GM19043 (cell line): ENCODE results near the gene HTRA2.
A peak's percentile ranks its signal among the peaks of the same experiment; 100 is the strongest.
"Not testable (repeated sequence)": the region's sequence is repeated elsewhere in the genome, so short reads cannot be mapped to it uniquely, and the experiment has no call there.

Experiments used
- ATAC-seq: cut with Tn5 transposase; IDR thresholded peaks from one replicate; pipeline ENCODE4 v1.9.1; 2021; ENCODE audit warnings: low read depth; ENCODE audit not compliant: unreplicated experiment

HTRA2 gene

DNA sequence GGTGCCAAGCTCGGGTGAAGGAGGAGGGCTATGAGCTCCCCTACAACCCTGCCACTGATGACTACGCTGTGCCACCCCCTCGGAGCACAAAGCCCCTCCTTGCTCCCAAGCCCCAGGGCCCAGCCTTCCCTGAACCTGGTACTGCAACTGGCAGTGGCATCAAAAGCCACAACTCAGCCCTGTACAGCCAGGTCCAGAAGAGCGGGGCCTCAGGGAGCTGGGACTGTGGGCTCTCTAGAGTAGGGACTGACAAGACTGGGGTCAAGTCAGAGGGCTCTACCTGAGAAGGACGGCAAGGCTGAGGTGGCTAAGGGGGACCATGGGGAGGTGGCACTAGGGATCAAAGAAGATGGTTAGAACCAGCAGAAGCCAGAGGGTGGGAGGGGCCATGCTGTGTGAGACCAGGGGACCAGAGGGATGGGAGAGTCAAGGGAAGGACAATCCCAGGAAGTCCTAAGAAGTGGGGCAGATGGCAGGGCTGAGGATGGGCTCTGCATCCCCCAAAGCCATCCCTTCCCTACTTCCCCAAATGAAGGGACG lies 27.2 kb downstream of the HTRA2 start:
- ATAC-seq: no peak

DNA sequence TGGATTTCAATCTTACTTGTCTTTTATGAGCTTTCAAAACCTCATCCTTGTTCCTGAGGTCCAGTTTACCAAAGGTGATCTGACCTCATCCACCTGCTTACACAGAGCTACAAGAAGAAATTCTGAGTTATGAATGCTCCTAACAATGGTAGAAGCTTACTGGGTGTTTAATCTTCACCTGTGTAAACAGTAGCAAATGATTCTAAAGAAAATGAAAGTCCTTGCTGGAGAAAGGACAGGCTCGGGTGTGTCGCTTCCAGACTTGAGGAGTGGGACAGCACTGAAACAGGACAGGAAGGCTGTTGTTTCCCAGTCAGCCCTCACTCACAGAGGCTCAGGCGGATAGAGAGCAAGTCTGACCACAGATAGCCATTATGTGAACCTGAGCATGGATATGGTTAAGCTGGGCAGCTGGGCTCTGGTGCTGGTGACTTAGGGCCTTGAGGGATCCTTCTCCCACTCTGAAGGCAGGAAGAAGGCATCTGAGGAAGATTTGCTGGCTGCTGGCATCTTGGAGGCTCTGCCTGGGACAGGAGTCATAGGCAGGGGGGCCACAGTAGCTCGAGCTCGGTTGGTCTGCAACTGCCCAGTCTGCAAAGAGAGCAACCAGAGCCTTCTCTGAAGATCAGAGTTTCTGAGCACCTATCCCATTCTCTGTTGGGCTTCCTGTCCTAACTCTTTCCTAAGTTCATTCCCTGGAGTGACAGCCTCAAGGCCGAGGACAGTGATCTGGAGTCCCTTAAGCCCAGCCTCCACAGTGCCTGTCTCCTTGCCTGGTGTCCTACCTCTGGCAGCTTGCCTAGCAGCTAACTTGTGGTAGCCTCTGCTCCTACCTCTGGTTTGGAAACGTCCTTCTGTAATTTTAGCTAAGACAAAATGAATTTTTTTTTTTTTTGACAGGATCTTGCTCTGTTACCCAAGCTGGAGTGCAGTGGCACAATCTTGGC lies 28.8 kb downstream of the HTRA2 start:
- no peak for ATAC-seq

DNA sequence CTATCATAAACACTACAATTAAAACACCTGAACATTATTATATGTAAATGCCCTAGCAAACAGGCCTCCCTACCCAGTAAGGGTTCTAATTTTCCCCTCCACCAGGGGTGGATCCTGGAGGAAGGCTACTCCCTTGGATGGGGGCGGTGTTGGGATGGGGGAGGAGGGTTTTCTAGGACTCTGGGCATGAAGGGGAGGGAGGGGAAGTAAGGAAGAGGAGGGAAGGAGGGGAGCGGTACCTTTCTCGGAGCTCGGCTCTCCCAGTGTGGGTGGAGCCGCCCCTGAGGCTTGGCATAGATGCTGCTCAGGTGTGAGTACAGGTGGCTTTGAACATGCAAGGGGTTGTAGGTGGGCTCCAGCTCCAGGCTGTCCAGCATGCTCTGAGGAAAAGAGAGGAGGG lies 30.2 kb downstream of the HTRA2 start:
- ATAC-seq: no peak

DNA sequence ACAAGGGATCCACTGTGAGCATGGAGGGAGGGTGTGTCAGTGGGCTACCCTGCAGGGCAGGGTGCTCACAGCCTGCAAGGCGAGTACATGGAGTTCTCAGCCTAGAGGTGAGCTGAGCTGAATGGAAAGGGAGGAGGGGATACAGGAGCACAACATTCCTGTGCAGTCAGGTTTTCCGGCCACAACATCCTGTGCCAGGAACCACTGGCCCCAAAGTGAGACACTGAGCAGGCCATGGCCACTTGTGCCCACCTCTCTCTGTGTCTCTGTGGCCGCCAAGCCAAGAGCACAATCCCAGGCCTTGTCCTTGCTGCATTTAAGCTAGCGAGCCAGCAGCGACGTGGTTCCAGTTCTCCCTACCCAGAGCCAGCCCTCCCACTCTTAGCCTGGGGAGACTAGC lies 30.9 kb downstream of the HTRA2 start:
- ATAC-seq: no peak

DNA sequence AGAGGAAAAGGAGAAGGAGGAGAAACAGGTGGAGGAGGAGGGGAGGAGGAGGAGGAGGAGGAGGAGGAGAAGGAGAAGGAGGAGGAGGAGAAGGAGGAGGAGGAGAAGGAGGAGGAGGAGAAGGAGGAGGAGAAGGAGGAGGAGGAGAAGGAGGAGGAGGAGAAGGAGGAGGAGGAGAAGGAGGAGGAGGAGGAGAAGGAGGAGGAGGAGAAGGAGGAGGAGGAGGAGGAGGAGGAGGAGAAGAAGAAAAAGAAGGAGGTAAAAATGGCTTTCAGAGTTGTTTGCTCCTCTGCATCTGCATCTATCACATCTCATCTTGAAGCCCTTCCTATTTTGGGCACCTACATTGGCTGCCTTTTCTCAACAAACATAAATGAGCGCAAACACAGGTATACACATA lies 31.3 kb downstream of the HTRA2 start:
- ATAC-seq: not testable (repeated sequence)

DNA sequence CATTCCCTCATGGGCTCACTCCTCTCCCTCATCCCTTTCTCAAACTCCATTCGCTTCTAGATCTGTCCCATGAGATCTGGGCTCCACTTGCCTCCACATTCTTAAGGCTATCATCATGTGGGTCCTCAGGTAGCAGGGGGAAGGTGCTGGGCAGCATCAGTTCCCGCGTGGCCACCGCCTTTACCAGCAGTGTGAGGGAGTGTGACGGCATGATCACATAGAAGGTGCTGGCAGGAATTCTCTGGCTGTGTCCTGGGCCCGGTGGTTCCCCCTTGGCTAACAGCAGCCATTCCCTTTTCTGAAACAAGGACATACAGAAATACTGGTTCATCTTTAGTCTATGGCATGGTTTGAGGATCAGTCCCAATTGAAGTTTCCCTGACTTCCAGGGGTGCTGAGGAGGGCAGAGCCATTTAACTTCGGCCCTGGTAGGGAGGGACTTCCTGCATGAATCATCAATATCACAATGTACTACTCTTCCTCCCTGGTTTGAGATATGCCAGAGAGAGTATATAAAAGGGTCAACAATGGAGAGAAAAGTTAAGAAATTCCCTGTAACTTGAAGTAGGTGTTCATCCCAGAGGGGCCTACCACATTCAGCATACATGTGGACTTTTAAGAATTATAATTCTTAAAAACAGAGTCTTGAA lies 32.5 kb downstream of the HTRA2 start:
- no peak for ATAC-seq

DNA sequence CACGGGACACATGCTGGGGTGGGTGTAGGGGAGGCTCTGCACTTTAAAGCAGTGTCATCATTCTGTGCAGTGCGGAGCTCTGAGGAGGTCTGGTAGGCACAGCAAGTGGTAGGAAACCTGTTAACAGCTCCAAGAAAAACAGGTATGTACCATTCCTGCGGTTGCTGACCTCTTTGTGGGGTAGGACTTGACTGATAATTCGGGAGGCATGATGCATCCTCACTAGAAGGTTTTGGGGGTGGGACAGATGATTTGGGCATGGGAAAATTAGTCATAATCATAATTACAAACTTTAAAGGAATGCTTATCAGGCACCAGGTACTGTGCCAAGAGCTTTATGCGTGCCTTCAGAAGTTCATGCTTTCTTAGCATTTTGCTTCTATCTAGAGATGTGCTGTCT lies 34.5 kb downstream of the HTRA2 start:
- ATAC-seq: no peak

DNA sequence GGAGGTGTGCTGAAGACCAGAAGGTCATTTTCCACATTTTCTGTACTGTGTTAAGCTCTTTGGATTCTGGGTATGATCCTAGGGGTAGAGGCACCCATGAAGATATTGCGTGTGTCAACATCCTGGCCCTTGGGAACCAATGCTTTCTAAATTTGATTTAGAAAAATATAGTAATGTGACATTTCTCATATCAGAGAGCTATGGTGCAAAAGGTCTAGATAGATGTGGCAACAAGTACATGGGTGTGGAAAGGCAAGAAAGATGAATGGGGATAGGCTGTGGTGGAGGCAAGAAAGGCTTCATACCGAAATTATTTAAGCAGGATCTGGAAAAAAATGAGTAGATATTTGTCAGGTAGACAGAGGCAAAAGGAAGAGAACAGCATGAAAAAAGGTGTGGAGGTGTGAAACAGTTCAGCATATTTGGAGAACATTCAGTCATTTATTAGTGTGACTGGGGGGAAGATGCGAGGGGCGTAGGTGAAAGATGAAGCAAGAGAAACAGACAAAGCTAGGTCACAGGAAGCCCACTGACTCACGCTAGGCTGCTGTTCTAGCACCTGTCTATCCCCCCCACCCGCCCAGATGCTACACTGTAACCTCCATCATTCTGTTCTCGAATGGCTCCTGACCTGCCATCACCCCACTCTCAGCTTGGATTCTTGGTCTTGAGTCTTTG lies 36.5 kb downstream of the HTRA2 start:
- no peak for ATAC-seq

DNA sequence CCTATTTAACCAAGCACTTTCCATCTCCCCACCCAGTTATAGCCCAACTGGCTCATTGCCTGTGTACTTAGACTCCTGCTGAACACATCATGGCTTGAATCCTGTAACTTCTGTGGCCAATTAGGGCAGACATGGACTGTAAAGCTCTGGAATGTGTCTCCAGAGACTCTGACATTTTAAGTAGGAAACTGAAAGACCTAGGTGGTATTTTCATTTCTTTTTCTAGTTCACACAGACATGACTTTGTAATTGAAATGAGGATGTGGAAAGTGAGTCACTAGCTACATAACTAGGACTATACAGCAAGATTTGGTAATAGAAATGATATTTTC lies 37.0 kb downstream of the HTRA2 start:
- ATAC-seq: no peak

DNA sequence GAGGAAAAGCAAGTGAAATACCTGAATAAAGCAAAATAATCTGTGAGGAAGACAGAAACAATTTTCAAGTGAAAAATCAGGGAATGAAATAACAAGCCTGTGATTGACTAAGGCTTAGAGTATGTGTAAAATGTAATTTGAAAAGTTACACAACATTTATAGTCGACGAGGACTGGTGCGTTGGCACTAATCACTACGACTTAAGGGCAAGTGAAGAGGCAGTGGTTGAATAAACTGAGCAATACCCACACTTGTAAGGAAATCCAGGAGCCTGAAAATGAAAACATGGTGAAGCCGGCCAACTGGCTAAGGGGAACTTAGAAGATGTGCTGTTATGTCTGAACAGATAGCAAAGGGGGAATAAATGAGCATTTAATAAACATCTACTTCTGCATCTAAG lies 38.1 kb downstream of the HTRA2 start:
- ATAC-seq: no peak

DNA sequence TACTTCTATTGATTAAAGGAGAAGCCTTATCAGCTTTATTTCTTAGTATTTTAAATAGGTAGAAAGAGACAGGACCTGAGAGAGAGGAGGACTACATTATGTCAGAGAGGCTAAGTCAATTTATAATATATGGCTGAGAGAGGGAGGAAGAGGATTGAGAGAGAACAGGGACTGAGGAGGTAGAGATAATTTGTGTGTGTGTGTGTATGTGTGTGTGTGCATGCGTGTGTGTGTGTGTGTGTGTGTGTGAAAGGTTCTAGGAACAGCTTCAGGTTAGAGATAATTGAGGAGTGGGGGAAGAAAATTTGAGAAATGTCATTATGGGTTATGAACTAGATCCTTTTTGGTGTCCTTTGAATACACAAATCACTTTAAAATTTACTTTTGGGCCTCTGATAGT lies 40.0 kb downstream of the HTRA2 start:
- ATAC-seq: no peak

DNA sequence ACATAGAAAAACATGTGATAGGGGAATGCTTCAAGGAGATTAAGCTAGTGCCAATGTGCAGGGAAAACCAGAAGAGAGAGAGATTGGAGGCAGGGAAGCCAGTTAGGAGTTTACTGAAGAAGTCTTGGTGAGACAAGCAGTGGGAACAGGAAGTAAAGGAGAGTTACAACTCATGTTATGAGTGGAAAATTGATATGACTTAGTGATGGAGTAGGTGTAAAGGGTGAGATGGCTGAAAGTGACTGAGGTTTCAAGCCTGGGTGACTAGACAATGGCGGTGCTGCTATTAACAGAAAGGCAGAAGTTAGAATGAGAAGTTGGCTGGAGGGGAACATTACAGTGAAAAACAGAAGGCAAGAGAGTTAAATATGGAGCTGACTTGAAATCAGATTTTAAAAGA lies 41.3 kb downstream of the HTRA2 start:
- ATAC-seq: peak; percentile 58

DNA sequence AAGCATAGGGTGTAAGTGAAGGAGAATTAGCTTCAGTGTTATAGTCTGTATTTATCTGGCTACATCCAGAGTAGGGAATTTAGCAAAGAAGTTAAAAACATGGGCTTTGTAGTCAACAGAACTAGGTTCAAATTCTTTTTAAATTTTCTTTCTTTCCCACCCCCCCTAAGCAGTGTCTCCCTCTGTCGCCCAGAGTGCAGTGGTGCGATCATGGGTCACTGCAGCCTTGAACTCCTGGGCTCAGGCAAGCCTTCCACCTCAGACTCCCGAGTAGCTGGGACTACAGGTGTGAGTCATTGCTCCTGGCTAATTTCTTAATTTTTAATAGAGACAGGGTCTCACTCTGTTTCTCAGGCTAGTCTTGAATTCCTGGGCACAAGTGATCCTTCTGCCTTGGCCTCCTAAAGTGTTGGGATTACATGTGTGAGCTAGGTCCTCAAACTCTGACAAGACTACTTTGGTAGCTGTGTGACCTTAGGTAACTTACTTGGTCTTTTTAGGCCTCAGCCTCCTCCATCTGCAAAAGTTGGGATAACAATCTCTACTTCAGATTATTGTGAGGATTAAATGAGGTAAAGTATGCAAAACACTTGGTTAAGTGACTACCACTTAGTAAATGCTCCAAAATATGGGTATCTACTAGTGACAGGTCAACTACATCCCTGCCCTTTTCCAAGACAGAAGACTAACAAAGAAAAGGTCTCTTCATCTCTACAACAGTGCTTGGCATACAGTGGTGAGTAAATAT lies 42.6 kb downstream of the HTRA2 start:
- no peak for ATAC-seq

DNA sequence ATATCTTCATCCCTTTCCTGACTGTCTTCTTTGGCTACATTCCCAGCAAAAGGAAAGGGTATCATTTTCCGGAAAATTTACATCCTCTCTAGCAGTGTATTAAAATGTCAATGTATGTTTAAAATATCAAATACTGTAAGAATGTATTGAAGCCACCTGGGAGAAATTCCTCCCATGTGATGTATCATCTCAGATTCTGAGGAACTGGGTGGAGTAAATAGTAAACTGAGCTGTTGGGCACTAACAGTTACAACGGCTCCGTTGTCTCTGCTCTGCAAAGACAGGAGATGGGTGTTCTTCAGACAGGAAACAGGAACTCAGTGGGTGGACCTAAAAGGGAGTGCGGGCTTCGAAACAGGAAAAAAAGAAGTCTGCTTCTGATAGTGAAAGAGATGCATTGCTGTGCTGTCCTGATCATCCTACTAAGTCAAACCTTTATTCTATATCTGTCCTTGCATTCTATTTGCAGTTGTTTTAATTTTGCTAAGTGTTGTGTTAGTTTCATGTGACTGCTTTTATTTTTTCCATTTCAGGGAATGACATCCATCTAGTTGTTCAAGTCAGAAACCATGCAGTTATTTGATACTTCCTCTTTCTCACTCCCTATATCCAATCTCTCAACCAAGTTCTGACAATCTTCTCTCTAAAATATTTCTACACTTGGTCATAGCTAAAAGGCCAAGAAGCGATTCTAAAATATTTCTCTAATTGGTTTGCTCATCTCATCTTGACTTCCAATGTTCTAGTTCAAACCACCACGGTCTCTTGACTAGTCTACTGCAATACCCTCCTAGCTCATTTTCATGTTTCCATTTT lies 44.2 kb downstream of the HTRA2 start:
- peak; percentile 42 for ATAC-seq

DNA sequence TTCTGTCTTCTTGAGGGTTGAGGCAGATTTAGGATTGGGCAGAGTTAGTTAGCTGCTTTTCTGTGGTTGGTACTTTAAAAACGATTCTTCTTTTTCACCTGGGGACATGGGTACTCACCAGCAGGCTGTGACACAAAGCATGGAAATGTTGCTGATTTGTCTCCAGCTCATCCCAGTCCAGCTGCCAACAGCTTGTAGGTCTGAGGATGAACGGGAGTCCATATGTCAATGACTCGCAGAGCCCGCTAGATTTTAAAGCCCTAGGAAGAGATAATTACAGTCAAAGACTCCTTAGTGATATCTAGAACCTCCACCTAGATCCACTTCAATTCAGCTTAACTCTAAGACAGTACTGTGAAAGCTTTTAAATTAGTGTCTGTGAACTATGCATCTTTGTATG lies 45.6 kb downstream of the HTRA2 start:
- ATAC-seq: no peak

DNA sequence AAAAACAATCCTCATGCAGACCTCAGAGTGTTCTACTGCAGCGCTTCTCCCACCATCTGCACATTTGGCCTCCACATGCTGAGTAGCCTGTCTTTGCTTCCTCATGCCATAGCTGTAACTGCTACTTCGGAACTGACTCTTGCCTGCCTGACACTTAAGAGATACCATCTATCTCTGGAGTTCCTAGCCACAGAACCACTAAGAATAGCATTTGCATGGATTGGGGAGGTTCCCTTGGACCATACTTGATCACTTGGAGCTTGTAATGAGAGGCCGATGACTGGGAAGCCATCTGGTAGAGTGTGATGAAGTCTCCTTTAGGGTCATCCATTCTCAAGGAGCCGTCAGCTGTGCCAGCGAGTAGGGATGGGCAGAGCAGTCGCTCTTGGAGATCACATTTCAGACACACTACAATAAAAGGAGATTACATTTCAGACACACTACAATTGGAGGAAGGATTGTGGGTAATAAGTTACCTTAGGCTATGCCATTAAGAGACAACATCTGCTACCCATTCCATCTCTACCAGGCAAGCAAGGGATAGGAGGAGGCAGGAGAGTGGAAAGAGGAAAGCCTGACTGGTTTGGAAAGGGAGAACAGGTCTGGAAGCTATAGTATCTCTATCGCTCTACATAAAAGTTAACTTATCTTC lies 46.6 kb downstream of the HTRA2 start:
- no peak for ATAC-seq

DNA sequence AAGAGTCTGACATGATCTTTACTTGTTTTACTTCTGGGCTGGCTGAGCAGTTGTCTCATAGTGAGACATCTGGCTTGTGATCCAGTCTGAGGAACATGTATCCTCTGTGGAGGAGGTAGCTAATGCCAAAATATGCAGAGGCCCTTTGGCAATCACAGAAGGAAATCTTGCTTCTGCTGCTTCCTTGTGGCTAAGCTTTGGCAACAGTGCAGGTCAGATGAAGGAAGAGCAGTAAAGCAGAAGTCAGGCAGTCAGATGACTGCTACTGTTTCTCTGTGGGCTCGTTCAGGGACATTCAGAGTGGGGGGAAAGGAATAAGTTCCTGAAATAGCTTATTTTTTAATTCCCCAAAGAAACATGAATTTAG lies 47.1 kb downstream of the HTRA2 start:
- ATAC-seq: no peak

DNA sequence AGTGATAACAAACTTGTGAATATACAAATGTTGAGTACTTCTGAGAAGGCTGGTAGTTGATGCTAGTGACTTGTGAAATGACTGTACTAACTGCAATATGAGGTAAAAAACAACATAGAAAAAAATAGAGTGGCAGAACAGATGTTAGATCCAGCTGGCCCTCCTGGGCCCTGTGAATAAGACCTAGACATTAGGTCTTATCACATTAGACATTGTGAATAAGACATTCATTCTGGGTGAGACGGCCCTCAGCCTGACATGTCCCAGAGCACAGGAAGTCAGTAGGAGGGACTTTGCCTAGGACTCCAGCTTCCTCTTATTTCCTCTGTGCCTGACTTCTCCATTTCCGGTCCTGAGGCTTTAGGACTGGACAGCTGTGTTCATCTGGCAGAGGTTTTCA lies 47.7 kb downstream of the HTRA2 start:
- ATAC-seq: no peak

DNA sequence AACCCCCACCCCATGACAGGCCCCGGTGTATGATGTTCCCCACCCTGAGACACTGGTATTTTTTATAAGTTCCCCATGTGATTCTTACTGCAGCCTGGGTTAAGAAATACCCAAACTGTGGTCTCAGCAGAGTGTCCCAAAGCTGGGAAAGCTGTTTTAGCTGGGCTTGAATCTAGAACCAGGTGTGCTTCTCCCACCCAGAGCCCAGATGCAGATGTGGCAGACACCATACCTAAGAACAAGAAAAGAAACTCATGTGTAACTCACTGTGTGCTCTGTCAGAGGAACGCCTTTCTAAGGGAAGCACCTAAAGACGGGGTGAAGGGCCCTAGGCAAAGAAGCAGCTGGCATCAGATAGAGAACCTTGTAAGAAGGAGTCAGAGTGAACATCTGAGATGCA lies 48.7 kb downstream of the HTRA2 start:
- no peak for ATAC-seq
